CD4-positive, alpha-beta T cell treated with Interleukin-2 at 100 ng/mL for 4 hours (primary cell): Measurements from ENCODE around the gene TNXB.
"Not testable (repeated sequence)": the region's sequence is repeated elsewhere in the genome, so short reads cannot be mapped to it uniquely, and the experiment has no call there.

ENCODE experiments used
- DNase-seq: peaks from one replicate; pipeline ENCODE4 v3.0.0-alpha.2; 2020; ENCODE audit warnings: low spot score

TNXB gene

DNA sequence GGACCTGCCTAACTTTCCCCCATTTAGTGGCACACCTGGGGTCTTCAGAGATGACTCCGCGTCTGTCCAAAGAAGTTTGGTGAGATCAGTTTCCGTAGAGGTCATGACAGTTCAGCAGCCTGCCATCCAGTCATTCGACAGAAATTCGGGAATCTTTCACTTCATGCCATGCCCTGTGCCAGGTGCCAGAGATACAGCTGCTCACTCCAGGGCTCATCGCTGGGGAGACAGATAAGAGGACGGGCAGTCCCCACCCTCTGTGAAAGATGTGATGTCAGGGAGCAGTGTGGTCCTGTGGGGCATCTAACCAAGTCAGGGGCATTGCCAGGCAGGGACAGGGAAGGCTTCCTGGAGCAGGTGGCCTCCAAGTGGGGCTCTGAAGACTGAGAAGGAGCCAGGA lies 105.8 kb downstream of the TNXB start:
- DNase-seq, result not testable (repeated sequence)

- DNase-seq, result not testable (repeated sequence)
Observed at GRCh38 chr6:32002546-32003268, 106.4 kb downstream of the TNXB start.

- DNase-seq, result not testable (repeated sequence)
Observed at GRCh38 chr6:31996385-31996784, 112.8 kb downstream of the TNXB start.

DNA sequence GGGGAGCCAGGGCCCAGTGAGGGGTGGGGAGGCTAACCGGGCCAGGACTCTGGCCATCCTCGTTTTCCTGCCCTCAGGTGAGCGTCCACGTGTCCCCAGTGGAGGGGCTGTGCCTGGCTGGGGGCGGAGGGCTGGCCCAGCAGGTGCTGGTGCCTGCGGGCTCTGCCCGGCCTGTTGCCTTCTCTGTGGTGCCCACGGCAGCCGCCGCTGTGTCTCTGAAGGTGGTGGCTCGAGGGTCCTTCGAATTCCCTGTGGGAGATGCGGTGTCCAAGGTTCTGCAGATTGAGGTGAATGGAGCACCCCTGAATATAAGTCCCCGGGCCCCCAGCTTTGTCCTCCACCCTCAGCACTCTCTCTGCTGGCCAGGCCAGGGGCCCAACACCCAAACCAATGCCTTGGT lies 114.7 kb downstream of the TNXB start:
- not testable (repeated sequence) for DNase-seq
